GM11168 (cell line): ENCODE measurements around the gene TMEM131L.

ENCODE experiments used
- in situ Hi-C: fragments of 300-500 bp; cut with MboI; formaldehyde crosslinking; loops from one replicate; pipeline ENCODE4 v1.12.0; 2022; ENCODE audit warnings: low sequenced_read_pairs; ENCODE audit not compliant: unreplicated experiment

TMEM131L gene

DNA sequence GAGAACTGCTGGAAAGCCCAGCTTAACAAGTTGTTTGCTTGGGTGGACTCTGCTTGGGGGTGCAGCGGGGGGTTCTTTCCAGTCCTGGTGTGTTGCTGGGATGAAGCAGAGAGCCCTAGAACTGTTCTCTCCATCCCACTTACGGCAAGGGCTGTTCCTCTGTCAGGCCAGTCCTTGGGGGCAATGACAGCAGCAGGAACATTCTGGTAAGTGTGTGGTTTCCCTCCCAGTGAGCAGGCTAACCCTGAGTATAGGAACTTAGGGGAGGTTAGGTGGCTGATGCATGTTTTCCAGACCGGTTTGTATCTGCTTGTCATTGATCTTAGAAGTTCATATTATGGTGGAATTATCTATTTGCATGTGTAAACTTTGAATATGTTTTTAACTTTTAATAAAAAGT is 171.0 kb downstream of the TMEM131L start:
- in situ Hi-C loops: loop anchor here (10.0 kb wide), 1 partner anchor 108 kb away; no protein-coding TSS in a partner anchor

DNA sequence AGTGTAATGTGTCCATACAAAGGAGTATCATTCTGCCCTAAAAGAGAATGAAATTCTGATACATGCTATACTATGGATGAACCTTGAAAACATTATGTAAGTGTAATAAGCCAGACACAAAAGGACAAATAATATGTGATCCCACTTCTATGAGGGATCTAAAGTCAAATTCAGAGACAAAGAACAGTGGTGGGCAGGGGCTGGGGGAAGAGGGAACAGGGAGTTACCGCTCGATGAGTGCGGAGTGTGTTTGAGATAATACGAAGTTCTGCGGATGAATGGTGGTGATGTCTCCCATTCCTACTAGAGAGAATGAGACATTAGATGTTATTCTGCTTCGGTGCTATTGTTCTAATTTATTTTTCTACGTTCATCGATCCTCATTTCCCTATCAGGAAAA is 171.9 kb downstream of the TMEM131L start:
- in situ Hi-C loops: loop anchor here (10.0 kb wide), 1 partner anchor 107 kb away; no protein-coding TSS in a partner anchor

DNA sequence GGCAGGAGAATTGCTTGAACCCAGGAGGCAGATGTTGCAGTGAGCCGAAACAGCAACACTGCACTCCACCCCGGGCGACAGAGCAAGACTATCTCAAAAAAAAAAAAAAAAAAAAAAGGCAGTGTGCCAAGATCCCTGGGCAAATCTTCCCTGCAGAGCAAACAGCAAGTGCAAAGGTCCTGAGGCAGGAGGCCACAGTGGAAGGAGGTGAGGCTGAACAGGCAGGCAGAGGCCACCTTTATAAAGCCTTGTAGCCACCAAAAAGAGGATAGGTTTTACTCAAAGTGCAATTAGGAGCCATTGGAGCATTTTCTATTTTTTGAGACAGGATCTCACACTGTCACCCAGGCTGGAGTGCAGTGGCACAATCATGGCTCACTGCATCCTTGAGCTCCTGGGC is 172.8 kb downstream of the TMEM131L start:
- in situ Hi-C loops: loop anchor here (10.0 kb wide), 1 partner anchor 106 kb away; no protein-coding TSS in a partner anchor

DNA sequence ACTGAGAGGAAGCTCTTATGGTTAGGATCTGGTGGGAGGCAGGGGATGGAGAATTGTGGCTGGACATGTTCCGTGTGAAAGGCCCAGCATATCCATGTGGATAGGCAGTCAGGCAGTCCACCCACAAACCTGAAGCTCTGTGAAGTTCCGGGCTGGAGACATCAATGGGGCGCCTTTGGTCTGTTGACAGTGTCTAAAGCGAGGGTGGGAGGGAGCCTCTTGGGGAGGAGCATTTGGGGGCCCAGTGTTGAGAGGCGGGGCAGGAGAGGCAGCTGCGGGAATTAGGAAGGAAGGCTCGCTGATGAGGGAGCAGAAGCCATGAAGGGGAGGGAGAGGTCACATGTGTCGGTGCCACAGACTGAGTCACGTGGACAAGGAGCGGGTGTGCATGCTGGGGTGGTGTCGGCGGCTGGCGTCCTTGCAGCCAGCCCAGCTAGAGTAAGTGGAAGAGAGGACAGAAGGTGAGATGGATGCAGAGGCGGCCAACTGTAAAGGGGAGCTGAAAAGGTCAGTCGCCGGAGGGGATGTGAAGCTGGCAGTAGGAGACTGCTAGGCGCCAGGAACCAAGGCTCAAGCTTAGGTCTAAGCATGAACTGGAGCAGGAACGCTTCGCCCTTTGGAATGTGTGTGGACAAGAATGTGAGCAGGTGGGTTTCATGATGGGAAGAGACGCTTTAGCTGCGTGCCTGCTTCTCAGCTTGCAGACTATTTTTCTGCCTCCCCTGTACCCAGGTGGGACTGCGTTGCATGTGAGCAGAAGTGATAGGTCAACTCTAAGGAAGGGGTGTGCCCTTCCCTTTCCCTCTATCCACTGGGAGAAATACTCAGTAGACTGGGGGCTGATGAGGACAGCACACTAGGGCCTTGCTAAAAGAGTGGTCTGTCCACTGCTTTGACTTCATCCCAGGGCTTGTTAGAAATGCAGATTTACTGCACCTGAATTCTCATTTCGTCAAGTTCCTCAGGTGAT is 174.0 kb downstream of the TMEM131L start:
- in situ Hi-C loops: loop anchor here (10.0 kb wide), 1 partner anchor 105 kb away; no protein-coding TSS in a partner anchor

- in situ Hi-C loops: no loop called here
Observed at GRCh38 chr4:153641532-153641931, 175.4 kb downstream of the TMEM131L start.

- in situ Hi-C loops: no loop called here
Observed at GRCh38 chr4:153643406-153644383, 177.5 kb downstream of the TMEM131L start.

- in situ Hi-C loops: no loop called here
Observed at GRCh38 chr4:153645183-153645582, 179.0 kb downstream of the TMEM131L start.

DNA sequence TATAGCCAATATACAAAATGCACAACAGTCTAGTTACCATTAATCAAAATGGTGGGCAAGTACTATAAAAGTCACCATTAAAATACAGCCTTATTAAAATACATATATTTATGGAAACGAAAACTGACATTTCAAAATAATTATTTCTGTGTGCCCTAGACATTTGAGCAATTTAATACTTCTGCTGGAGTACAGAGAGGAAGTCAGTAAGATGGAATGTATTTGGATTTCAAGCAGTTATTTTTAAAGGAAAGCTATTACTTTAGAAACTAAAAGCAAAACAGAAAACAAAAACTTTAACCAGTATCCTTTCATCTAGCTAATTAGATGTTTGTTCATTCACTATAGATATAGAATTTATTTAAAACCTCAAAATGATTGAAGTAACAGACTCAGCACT is 180.1 kb downstream of the TMEM131L start:
- in situ Hi-C loops: no loop called here

DNA sequence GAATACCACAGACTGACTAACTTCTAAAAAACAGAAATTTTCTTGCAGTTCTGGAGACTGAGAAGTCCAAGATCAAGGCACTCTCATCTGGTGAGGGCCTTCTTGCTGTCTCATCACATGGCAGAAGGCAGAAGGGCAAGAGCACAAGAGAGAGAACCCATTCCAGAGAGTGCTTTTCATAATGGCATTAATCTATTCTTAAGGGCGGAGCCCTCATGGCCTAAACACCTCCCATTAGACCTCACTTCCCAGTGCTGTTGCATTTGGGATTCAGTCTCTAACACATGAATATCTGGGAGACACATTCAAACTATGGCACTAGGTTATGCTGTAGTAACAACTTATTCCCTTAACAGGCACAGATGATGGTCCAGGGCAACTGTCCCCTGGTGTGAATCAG is 180.8 kb downstream of the TMEM131L start:
- in situ Hi-C loops: no loop called here

DNA sequence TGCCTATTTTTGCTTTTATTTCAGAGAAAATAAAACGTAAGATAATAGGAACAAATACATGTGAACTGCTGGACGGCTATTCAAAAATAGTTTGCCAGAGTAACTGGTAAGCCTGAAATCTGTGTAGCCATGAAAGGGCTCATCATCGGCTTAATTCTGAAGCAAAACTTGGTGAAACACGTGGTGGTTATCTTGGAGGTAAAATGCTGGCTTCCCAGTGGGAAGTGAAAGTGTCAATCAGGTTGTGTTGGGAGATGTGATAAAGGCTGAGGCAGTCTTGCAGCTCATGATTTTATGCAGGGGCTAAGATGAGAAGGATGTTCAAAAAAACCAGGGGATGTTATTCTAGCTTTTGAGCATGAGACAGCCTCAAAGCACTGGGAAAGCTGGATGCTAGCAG is 181.8 kb downstream of the TMEM131L start:
- in situ Hi-C loops: no loop called here

DNA sequence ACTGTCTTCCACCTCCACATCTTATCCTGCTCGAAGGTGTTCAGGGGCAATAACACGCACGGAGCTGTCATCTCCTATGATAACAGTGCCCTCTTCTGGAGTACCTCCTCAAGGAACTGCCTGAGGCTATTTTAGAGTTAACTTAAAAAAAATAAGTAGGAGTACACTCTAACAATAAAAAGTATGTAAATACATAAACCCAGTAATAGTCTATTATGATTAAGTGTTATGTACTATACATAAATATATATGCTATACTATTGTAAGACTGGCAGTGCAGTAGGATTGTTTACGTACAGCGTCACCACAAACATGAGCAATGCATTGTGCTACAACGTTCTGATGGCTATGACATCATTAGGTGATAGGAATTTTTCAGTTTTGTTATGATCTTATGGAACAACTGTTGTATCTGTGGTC is 183.4 kb downstream of the TMEM131L start:
- in situ Hi-C loops: no loop called here

- in situ Hi-C loops: no loop called here
Observed at GRCh38 chr4:153651116-153651515, 185.0 kb downstream of the TMEM131L start.

DNA sequence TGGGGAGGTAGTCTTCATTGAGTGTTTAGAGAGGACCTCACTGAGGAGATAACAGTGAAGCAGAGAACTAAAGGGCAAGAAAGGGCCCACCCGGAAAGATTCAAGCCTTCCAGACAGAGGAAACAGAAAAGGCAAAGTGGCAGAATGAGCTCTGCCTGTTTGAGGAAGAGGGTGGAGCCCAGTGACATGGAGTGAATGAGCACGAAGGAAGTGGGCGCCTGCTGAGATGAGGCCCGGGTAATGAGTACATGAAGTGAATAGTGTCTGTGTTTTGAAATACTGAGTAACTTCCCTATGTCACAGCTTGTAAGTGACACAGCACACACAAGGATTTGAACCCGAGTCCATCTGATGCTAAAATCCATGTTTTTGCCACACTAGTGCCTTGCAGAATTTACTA is 185.4 kb downstream of the TMEM131L start:
- in situ Hi-C loops: no loop called here

- in situ Hi-C loops: no loop called here
Observed at GRCh38 chr4:153652051-153652784, 186.1 kb downstream of the TMEM131L start.

- in situ Hi-C loops: no loop called here
Observed at GRCh38 chr4:153655002-153655541, 188.9 kb downstream of the TMEM131L start.

GRCh38 chr4:153655928-153656327 is 189.8 kb downstream of the TMEM131L start:
- in situ Hi-C loops: no loop called here

GRCh38 chr4:153661215-153661822 is 195.2 kb downstream of the TMEM131L start:
- in situ Hi-C loops: no loop called here

DNA sequence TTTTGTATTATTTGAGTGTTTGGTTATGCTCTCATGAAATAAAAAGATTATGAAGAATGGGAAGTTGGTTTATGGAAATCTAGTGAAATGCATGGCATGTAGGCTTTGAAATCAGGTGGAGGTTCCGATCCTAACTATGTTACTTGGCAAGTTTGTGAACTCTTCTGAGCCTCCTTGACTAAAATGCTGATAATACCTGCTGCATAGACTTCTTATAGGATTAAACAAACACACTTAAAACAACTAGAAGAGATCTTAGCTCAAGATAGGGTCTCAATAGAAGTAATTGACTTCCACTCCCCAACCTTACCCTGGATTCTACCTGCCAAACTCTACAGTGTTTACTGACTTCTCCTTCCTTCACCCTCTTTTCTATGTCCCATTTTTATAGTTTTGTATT is 195.7 kb downstream of the TMEM131L start:
- in situ Hi-C loops: no loop called here

GRCh38 chr4:153663667-153664066 is 197.5 kb downstream of the TMEM131L start:
- in situ Hi-C loops: no loop called here
